ENCODE results near the gene ERGIC1. TPM values are rescaled to one million over a fixed set of nuclear protein-coding genes. Genes with fewer than 3 reads are reported as not detected.

The ERGIC1 gene
- total and polyA plus RNA-seq, 2 of the 13 experiments (the other 11 are each of a cell fraction or from before 2014, with no cell fraction given): 78.5 to 184 TPM

DNA sequence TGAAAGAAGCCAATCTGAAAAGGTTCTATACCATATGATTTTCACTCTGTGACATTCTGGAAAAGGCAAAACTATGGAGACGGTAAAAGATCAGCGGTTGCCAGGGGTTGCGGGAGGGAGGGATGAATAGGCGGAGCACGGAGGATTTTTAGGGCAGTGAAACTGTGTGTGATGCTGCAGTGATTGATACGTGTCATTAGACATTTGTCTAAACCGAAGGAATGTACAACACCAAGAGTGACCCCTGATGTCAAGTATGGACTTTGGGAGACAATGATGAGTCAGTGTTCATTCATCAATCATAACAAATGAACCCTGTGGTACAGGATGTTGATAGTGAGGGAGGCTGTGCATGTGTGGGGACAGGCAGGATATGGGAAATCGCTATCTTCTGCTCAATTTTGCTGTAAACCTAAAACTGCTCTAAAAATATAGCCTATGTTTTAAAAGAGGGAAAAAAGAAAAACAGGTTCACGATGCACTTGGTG lies 34.4 kb downstream of the ERGIC1 start (continued):
- TF ChIP-seq, protein P1, sequence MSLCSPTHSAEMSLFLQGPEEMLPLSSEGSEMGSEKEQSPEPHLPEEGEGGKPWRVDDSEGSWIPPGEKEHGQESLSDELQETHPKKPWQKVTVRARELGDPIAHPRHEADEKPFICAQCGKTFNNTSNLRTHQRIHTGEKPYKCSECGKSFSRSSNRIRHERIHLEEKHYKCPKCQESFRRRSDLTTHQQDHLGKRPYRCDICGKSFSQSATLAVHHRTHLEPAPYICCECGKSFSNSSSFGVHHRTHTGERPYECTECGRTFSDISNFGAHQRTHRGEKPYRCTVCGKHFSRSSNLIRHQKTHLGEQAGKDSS (CRISPR knock-in tag; IDR thresholded peaks at IDR 0.05; ENCODE audit: borderline replicate concordance, low read depth): 0 out of 2 replicates have a peak, but pooled peaks have one; percentile 22
- no peak for TF ChIP-seq ZNF550 (CRISPR knock-in tag; IDR thresholded peaks at IDR 0.05; ENCODE audit: borderline replicate concordance)
- TF ChIP-seq ZC3H4 (CRISPR knock-in tag; IDR thresholded peaks at IDR 0.05; ENCODE audit: borderline replicate concordance): no peak
- 0 out of 2 replicates have a peak, but pooled peaks have one; percentile 73 for TF ChIP-seq ZNF713 (CRISPR knock-in tag; IDR thresholded peaks at IDR 0.05)
- TF ChIP-seq, protein P2, sequence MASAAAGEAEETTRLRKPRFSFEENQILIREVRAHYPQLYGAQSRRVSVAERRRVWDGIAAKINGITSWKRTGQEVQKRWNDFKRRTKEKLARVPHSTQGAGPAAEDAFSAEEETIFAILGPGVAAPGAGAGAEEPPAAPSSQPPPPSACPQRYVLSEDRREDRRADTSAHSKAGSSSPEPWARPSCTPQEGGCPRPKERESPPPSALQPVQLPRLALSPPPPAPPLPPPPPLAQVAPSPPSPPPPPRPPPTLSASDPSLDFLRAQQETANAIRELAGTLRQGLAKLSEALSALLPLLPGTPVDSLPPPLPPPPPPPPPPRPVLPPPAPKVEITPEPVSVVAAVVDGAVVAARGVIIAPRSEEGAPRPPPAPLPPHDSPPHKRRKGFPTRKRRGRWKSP (CRISPR knock-in tag; IDR thresholded peaks at IDR 0.05): no peak
- no peak for TF ChIP-seq SOX6 (IDR thresholded peaks at IDR 0.05)
- TF ChIP-seq SOX6 (CRISPR knock-in tag; IDR thresholded peaks at IDR 0.05): peak; percentile 56; the same call in 1 of the 2 replicates
- no peak for TF ChIP-seq FOXC1 (CRISPR knock-in tag; IDR thresholded peaks at IDR 0.05; ENCODE audit: borderline replicate concordance)
- TF ChIP-seq SOX13 (IDR thresholded peaks at IDR 0.05): no peak
- peak in 1 of 2 experiments; percentile 66; a peak in 2 of 4 replicates for TF ChIP-seq SOX13 (CRISPR knock-in tag; conservative IDR thresholded peaks at IDR 0.05 in 1 of 2, IDR thresholded peaks at IDR 0.05 in 1 of 2)
- TF ChIP-seq TOPORS (CRISPR knock-in tag; IDR thresholded peaks at IDR 0.05): no peak
- TF ChIP-seq MAFF (IDR thresholded peaks at IDR 0.05; ENCODE audit: low read depth, low read length): peak; percentile 67
- TF ChIP-seq CBFB (CRISPR knock-in tag; IDR thresholded peaks at IDR 0.05): no peak
- TF ChIP-seq GZF1 (CRISPR knock-in tag; IDR thresholded peaks at IDR 0.05): no peak
- TF ChIP-seq FOXK1 (CRISPR knock-in tag; IDR thresholded peaks at IDR 0.05; ENCODE audit: borderline replicate concordance, low read depth): peak; percentile 50; the same call in 1 of the 2 replicates
- 0 out of 2 replicates have a peak, but pooled peaks have one; percentile 15 for TF ChIP-seq NR2F2 (IDR thresholded peaks at IDR 0.05; ENCODE audit: borderline replicate concordance, low read depth)
- TF ChIP-seq ZKSCAN5 (CRISPR knock-in tag; IDR thresholded peaks at IDR 0.05): no peak
- no peak for TF ChIP-seq ZFP36L2 (CRISPR knock-in tag; IDR thresholded peaks at IDR 0.05)
- TF ChIP-seq, protein P3, sequence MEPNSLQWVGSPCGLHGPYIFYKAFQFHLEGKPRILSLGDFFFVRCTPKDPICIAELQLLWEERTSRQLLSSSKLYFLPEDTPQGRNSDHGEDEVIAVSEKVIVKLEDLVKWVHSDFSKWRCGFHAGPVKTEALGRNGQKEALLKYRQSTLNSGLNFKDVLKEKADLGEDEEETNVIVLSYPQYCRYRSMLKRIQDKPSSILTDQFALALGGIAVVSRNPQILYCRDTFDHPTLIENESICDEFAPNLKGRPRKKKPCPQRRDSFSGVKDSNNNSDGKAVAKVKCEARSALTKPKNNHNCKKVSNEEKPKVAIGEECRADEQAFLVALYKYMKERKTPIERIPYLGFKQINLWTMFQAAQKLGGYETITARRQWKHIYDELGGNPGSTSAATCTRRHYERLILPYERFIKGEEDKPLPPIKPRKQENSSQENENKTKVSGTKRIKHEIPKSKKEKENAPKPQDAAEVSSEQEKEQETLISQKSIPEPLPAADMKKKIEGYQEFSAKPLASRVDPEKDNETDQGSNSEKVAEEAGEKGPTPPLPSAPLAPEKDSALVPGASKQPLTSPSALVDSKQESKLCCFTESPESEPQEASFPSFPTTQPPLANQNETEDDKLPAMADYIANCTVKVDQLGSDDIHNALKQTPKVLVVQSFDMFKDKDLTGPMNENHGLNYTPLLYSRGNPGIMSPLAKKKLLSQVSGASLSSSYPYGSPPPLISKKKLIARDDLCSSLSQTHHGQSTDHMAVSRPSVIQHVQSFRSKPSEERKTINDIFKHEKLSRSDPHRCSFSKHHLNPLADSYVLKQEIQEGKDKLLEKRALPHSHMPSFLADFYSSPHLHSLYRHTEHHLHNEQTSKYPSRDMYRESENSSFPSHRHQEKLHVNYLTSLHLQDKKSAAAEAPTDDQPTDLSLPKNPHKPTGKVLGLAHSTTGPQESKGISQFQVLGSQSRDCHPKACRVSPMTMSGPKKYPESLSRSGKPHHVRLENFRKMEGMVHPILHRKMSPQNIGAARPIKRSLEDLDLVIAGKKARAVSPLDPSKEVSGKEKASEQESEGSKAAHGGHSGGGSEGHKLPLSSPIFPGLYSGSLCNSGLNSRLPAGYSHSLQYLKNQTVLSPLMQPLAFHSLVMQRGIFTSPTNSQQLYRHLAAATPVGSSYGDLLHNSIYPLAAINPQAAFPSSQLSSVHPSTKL (CRISPR knock-in tag; IDR thresholded peaks at IDR 0.05): peak; percentile 82
- TF ChIP-seq YEATS2 (CRISPR knock-in tag; IDR thresholded peaks at IDR 0.05; ENCODE audit: borderline replicate concordance): no peak
- no peak for TF ChIP-seq ZNF598 (CRISPR knock-in tag; IDR thresholded peaks at IDR 0.05; ENCODE audit: borderline replicate concordance)
- no peak for TF ChIP-seq ZNF557 (CRISPR knock-in tag; IDR thresholded peaks at IDR 0.05)
- TF ChIP-seq, protein P4, sequence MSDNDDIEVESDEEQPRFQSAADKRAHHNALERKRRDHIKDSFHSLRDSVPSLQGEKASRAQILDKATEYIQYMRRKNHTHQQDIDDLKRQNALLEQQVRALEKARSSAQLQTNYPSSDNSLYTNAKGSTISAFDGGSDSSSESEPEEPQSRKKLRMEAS (IDR thresholded peaks at IDR 0.05): no peak; the same call in 1 of the 2 replicates
- TF ChIP-seq HOXA7 (CRISPR knock-in tag; IDR thresholded peaks at IDR 0.05): no peak
- TF ChIP-seq ZFP37 (CRISPR knock-in tag; IDR thresholded peaks at IDR 0.05; ENCODE audit: borderline replicate concordance): 0 out of 2 replicates have a peak, but pooled peaks have one; percentile 49
- peak; percentile 87 for TF ChIP-seq ZNF263 (CRISPR knock-in tag; IDR thresholded peaks at IDR 0.05)
- TF ChIP-seq KLF16 (CRISPR knock-in tag; IDR thresholded peaks at IDR 0.05): no peak
